ENCODE results near the gene ALDH3A1. TPM values are rescaled to one million over a fixed set of nuclear protein-coding genes. Genes with fewer than 3 reads are reported as not detected.

Gene ALDH3A1
- total and polyA plus RNA-seq, 2 of the 4 experiments (the other 2 are of a cell fraction) = not detected

DNA sequence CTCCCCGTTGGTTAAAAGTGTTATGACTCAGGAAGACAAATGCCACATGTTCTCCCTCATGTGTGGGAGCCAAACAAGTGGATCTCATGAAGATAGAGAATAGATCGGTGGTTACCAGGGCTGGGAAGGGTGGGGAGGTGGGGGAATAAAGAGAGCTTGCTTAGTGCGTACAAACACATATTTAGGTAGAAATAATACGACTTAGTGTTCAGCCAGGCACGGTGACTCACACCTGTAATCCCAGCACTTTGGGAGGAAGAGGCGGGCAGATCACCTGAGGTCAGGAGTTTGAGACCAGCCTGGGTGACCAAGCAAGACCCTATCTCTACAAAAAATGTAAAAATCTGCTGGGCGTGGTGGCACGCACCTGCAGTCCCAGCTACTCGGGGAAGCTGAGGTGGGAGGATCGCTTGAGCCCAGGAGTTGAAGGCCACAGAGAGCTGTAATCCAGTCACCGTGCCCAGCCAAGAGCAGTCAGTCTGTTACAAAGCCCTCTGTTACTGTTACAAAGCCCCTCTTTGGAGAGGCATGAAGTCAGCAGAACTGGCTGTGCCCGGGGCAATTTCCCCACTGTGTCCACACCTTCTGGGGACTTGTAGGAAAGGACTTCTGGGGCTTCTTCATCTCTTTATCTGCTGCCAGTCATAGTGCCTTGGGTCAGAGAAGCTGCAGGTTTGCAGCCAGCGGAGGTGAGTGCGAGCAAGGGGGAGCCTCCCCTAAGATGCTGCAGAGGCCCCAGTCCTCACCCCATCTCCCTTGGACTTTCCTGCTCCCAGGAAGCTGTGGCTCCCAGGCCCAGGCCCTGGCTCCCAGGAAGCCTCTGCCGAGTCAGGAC lies 4.3 kb upstream of the ALDH3A1 start (continued):
- no peak for TF ChIP-seq MAFK (IDR thresholded peaks at IDR 0.05; ENCODE audit: low read depth, low read length)

DNA sequence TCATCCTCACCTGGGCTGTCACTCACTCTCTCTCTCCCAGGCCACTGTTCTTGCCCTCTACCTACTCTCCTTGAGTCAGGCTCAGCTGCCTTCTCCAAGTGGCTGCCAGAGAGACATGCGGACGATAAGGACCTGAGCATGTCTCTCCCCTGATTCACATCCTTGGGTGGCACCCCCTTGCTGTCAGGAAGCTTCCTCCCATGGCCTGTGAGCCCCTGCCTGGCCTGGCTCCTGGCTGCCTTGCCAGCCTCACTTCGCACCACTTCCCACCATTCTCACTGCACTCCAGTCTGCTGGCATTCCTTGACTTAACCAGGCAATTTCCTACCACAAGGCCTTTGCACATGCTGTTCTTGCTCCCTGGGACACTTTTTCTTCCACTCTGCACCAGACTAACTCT lies 2.7 kb upstream of the ALDH3A1 start:
- Histone ChIP-seq H2BK20ac (ENCODE audit: low read depth, low read length) (no peak overlapping the region), H3K36me3 (ENCODE audit: control insufficient read depth, insufficient read depth, low read length) (no peaks in the 10 kb centered on the region), H2AK5ac (ENCODE audit: low read depth, low read length) (no peak overlapping the region; the same call in 1 of the 2 replicates), H3K23ac (ENCODE audit: low read depth, low read length) (no peak overlapping the region), H4K8ac (ENCODE audit: low read depth in 2 of 2, low read length in 2 of 2) (no peak overlapping the region), H3K18ac (ENCODE audit: low read depth, low read length) (no peak overlapping the region), H2BK5ac (ENCODE audit: low read depth, low read length, poor library complexity, severe bottlenecking) (no peak overlapping the region), H4K5ac (ENCODE audit: low read depth, low read length) (no peak overlapping the region), H4K91ac (ENCODE audit: insufficient read depth, low read depth, low read length) (no peak overlapping the region), H2AK9ac (replicated peaks; ENCODE audit: low read depth, low read length, poor library complexity) (no peak overlapping the region), H3K79me1 (ENCODE audit: low read depth in 1 of 2, low read length in 2 of 2) (no peaks in the 10 kb centered on the region), H2AFZ (replicated peaks; ENCODE audit: low read length, poor library complexity) (no peak overlapping the region), H4K20me1 (ENCODE audit: insufficient read depth, low read length) (no peaks in the 10 kb centered on the region; the same call in 1 of the 2 replicates), H3K56ac (ENCODE audit: extremely low read depth, insufficient read depth, low read length) (no peak overlapping the region), H3K4me3 (ENCODE audit: insufficient read depth, low read depth, low read length) (no peak overlapping the region), H3K4ac (ENCODE audit: low read depth, low read length) (no peak overlapping the region), H3K27ac (ENCODE audit: insufficient read depth, low read length) (no peak overlapping the region), H3K4me1 (ENCODE audit: control insufficient read depth, insufficient read depth, low read length) (peaks cover 4% of the 10 kb centered on the region), H3K9me3 (ENCODE audit: control insufficient read depth, insufficient read depth, low read length) (no peaks in the 10 kb centered on the region), H3K9me1 (ENCODE audit: insufficient read depth, low read length) (0 out of 2 replicates have a peak, but pooled peaks cover 4% of the 10 kb centered on the region), H3K9ac (ENCODE audit: low read depth, low read length) (no peak overlapping the region), H3K4me2 (ENCODE audit: low read depth, low read length) (no peak overlapping the region), H2BK15ac (ENCODE audit: low read depth, low read length) (no peak overlapping the region), H3K27me3 (ENCODE audit: control insufficient read depth, insufficient read depth, low read length) (peaks cover 30% of the 10 kb centered on the region), H2BK120ac (ENCODE audit: low read depth, low read length) (no peak overlapping the region), H3K14ac (replicated peaks; ENCODE audit: low read depth, low read length) (no peak overlapping the region)
- WGBS, 2 experiments (ENCODE audit: extremely low coverage in 2 of 2, insufficient read length in 1 of 2) = 81% methylated on average over 3 of the region's 3 CpGs; no CpG with 5 or more reads in 1 of the 2 experiments
- ATAC-seq (ENCODE audit: low read depth) = no peak
- BruUV-seq (replicated peaks) = no TSS peak
- dilution Hi-C loops (cut with HindIII; ENCODE audit: low sequenced_read_pairs, unreplicated experiment) = no loop called here
- intact Hi-C loops (cut with micrococcal nuclease) = no loop called here
- CTCF ChIA-PET = interaction anchor here (0.5 kb wide), 1 partner anchor 108 kb away, joined by 3 read pairs; no protein-coding TSS in a partner anchor
- POLR2A ChIA-PET (ENCODE audit: unreplicated experiment) = no interaction called here
- DNase-seq = no peak
- in situ Hi-C loops (cut with MboI; ENCODE audit: low sequenced_read_pairs) = no loop called here
- TF ChIP-seq CEBPB (IDR thresholded peaks at IDR 0.05; ENCODE audit: low read depth, low read length) (no peak), ELK1 (IDR thresholded peaks at IDR 0.05; ENCODE audit: borderline replicate concordance, low read depth, low read length) (no peak), MAZ (IDR thresholded peaks at IDR 0.05; ENCODE audit: borderline replicate concordance, low read depth, low read length) (no peak), NFE2L2 (IDR thresholded peaks at IDR 0.05; ENCODE audit: low read depth, low read length) (no peak), BHLHE40 (IDR thresholded peaks at IDR 0.05; ENCODE audit: low read depth, low read length) (no peak), SMC3 (IDR thresholded peaks at IDR 0.05; ENCODE audit: low read depth, low read length) (no peak), CTCF (conservative IDR thresholded peaks at IDR 0.05; ENCODE audit: low read depth, low read length) (no peak), RCOR1 (IDR thresholded peaks at IDR 0.05; ENCODE audit: insufficient replicate concordance, low read length) (no peak), RFX5 (IDR thresholded peaks at IDR 0.05; ENCODE audit: low read depth, low read length) (no peak), RAD21 (IDR thresholded peaks at IDR 0.05; ENCODE audit: low read length) (no peak), FOS (IDR thresholded peaks at IDR 0.05; ENCODE audit: low read depth, low read length) (no peak), MAFK (IDR thresholded peaks at IDR 0.05; ENCODE audit: low read depth, low read length) (no peak), CHD1 (IDR thresholded peaks at IDR 0.05; ENCODE audit: low read depth, low read length) (no peak), POLR2A (IDR thresholded peaks at IDR 0.05; ENCODE audit: low read depth, low read length) (no peak)
